ENCODE results near the gene DNAJC9. TPM values are rescaled to one million over a fixed set of nuclear protein-coding genes. Genes with fewer than 3 reads are reported as not detected.

Gene DNAJC9
- total RNA-seq, 1 donor from 2014 or later, result 25.5 TPM

Other genes with a start within 250 kb of the DNAJC9 start
- gene P4HA1, start 150.4 kb downstream of the DNAJC9 start, total RNA-seq, result 134 and 179 TPM in 2 replicates
- 2.6 and 4.6 TPM in 2 replicates for gene NUDT13, start 136.8 kb downstream of the DNAJC9 start, total RNA-seq
- 31.3 and 32.7 TPM in 2 replicates for gene ECD, start 79.2 kb downstream of the DNAJC9 start, total RNA-seq
- gene FAM149B1, start 79.1 kb downstream of the DNAJC9 start, total RNA-seq, result 15.9 and 16.5 TPM in 2 replicates
- gene MRPS16, start 5.4 kb upstream of the DNAJC9 start, total RNA-seq, result 88.7 and 89.9 TPM in 2 replicates
- 1.0 and 1.8 TPM in 2 replicates for gene CFAP70, start 111.6 kb upstream of the DNAJC9 start, total RNA-seq
- 112 and 133 TPM in 2 replicates for gene ANXA7, start 166.8 kb upstream of the DNAJC9 start, total RNA-seq
- 6.6 and 8.1 TPM in 2 replicates for gene MSS51, start 186.3 kb upstream of the DNAJC9 start, total RNA-seq
- gene PPP3CB, start 248.8 kb upstream of the DNAJC9 start, total RNA-seq, result 54.6 and 59.1 TPM in 2 replicates